T follicular helper cell (primary cell): Measurements from ENCODE around the gene MSANTD2.
A peak's percentile ranks its signal among the peaks of the same experiment; 100 is the strongest.

Experiments
- DNase-seq: peaks from one replicate; pipeline ENCODE4 v3.0.0-alpha.2; 2020; ENCODE audit warnings: low read depth
- total RNA-seq, 2 experiments: gene quantifications; one replicate each; lab custom pipeline; 2026; lab: John Stamatoyannopoulos, UW

Gene MSANTD2
- 13.8 to 18.8 reads per million in 2 experiments for total RNA-seq

DNA sequence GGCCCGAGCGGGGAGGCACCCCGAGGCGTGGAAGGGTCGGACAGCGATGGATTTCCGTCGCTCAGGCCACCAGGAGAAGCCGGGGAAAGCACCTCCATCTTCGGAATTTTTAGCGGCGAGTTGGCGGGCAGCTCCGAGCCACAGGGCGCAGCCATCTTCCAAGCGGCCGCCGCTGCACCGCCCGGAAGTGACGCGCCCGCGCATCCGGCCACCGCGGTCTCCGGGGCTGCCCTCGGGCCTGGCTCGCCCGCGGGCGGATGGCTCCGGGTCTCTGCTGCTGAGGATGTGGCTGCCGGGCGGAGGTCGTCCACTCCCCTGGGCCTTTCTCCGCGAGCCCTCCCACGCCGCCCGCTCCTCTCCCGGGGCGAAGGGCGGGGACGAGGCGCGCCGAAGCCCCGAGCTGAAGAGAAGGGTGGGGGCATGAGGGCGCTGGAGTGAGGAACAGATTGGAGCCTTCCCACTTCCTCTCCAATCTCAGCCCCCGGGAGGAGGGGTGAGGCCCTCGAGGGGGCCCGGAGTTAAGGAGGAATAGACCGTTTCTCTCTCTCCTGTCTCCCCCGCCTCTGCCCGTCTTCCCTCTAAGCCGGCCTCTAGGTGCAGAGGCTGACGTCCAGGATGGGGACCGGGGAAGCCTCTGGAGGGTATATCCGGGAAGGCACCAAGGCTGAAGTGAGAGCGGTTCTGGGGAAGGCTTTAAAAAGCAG lies at the start of gene MSANTD2:
TSS of gene MSANTD2 (minus strand) at position 181 of the 704 bp plus-strand sequence. CDS start at position 155, 26 bp downstream.
- peak; percentile 55 for DNase-seq

DNA sequence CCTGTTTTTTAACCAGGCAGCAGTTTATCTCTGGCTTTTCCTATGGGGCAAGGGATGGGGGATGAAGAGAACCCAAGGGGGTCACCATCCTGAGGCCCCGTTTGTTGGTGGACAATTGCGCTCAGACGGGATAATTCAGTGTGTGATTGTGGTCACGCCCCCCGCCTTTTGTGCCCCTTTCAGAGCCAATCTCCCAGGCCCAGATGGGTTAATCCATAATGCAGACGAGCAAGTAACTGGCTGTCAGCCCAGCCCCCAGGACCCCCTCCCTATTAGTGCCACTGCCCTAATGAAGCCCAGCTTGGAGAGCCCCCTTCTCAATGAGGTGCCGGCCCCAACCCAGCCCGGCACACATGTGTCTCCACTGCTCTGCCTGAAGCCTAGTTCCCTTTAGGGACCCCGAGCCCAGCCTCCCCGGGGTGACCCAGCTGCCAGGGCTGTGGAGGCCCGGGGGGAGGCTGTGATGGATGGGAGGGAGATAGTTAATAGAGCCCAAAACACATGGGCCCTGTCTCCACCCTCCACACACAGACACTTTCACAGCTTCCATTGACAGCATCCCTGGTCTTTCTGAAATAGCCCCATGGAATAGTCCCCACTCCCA lies 46.0 kb upstream of the MSANTD2 start:
- DNase-seq: no peak

DNA sequence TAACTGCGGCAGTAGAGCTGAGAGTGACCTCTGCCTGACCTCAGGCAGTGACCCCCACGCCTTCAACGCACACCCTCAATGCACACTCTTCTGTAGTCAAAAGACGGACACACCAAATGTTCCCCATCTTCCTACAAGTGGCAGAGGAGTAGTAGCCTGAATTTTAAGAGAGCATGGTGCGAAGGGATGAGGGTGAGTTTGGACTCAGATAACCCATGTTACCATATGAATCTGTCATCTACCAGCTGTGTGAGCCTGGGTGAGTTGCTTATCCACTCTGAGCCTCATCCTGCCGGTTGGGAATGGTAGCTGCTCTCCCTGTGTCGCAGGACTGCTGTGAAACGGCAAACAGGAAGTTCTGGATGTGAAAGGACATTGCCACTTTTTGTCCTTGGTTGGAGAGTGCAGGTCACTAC lies 44.5 kb upstream of the MSANTD2 start:
- DNase-seq: no peak

DNA sequence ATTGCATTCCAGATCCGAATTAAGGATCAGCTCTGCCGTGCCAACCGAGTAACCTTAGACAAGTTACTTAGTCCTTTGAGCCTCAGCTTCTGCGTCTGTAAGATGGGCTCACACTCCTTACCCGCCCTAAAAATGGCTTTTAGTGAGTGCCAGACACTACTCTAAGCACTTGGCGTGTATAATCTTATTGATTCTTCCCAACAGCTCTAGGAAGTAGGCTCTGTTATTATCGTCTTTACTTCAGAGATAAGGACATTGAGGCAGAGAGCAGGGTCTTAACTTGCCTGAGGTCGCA lies 43.4 kb upstream of the MSANTD2 start:
- DNase-seq: no peak

DNA sequence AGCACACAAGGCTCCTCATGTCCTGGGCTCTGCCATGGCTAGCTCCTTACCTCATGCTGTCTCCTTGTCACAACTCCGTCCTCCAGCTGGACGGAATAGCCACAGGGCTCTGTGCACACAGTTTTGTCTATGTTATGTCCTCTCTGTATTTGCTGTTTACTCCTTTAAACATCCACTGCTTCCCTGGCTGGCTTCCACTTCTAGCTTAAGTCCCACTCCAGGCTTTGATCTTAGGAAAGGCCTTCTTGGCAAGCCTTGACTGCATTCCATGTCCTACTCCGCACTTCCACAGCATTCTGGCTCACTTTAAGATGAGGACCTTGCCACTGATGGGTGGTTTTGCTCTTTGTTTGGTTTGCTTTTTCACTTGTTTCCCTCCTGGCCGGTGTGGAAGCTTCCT lies 42.1 kb upstream of the MSANTD2 start:
- DNase-seq: no peak

DNA sequence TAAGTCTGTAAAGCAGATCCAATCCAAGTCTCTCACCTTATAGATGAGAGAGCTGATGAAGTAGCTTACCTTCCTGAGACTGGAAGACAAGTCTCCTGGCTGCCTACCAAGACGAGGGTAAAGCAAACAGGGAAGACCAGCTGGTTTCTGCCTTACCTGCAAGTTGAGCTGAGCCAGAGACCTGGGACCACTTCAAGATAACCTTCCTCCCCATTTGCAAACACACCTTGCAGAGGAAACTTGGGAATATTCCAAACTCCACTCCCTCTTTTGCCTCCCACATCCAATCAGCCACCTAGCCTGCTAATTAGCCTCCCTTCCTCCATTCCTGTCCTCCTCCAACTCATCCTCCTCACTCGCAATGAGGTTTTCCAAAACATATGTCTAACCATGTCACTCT lies 41.6 kb upstream of the MSANTD2 start:
- DNase-seq: no peak

DNA sequence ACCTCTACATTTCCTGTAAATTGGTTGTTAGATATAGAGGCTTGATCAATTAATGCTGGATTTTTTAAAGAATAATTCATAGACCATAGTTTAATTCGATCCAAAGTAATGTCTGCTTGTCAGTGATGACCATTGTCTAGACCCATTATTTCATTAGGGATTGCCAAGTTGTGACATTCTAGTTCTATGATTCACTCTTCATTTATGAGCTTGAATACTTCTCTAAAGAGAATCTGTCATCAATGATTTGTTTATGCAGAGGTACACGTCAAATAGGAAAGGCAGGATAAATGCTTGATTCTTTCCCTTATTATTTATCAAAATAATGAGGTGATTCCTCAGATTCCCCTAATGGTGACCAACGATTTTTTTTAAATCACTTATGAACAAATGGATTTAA lies 41.0 kb upstream of the MSANTD2 start:
- DNase-seq: no peak

DNA sequence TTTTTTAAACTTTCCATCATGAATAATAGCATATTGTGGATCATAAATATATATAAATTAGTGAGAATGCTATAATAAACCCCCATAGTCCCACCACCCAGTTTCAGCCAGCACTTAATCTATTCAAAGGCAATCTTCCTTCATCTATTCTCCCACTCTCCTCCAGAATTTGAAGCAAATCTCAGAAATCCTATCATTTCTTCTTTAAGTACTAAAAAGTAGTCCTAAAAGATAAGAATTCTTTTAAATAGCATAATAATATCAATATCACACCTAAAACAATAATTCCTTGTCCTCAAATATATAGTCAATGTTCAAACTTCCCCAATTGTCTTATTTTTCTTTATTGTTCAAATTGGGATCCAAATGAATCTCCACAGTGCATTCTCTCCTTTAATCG lies 40.5 kb upstream of the MSANTD2 start:
- no peak for DNase-seq

DNA sequence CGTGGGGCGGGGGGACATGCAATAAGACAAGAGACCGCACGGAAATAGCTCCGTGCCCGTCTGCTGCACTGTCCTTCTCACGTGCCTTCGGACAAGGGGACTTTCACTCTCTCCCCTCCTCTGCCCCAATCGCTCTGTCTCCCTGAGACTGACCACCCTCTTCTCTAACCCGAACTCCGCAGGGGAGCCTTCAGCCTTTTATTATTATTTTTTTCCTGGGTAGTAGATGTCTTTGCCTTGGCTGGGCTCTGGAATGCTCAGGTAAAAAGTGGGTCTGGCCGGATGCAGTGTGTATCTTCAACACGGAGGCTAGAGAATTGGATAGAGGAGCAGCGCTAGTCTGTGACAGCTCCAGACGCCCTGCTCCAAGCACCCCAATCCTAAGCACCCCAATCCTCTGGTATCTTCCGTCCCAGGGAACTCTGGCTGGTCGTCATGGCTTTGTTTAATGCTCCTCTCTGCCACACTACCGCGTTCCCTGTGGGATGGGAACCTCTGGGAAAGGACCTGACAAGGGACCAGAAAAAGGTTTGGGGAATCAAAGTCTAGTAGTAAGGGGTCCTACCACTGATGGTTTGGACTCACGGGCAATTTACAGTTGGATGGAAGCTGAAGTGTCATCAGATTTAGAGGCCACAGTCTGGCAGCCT lies 39.9 kb upstream of the MSANTD2 start:
- DNase-seq: no peak

DNA sequence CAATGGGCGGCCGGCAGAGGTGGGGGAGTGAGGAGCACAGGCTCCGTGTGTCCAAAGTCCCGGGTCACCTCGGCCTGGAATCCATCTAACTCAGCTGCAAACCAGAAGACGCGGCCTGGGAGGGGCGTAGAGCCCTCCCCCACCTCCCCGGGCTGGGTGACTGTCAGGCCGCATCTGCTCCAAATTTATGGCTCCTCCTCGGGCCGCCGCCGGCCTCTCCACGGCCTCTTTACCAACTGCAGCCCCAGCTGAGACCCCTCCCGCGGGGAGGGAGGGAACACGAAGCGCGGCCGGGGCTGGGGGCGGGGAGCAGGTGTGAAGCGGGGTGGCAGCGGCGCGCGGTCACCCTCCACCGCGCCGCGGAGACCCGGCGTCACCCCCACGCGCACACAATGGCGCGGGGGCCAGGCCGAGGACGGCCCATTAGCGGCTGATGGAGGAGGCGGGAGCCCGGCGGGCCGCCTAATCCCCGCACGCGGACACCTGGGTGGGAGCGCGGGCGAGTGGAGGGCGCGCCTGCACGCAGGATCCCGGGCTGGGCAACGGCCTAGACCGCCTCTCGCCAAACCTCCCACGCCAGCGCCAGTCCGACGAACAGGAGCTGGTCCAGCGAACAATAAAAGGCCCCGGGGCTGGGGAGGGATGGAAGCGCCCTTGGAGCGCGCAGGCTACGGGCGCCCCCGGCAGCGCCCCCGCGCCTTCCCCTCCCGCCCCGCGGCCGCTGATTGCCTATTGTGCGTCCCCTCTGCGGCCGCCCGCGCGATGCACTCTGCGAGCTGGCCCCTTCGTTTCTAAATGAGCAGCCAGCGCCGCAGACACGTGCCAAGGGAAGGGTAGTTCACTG lies 39.1 kb upstream of the MSANTD2 start:
- DNase-seq: no peak

DNA sequence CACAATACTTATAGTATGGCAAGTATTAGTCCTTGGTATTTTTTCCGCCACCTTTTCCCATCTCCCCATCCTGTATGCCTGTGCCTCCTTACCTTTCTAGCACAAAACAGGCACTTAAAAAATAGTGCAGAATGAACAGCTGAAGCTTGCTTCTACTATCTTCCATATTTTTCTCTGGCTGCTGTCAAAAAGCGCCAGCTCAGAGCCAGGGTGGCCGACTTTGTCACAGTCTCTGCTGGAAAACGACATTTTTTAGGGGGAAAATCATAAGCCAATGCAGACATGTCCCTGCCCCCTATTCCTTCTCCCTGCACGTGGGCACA lies 38.6 kb upstream of the MSANTD2 start:
- DNase-seq: no peak

DNA sequence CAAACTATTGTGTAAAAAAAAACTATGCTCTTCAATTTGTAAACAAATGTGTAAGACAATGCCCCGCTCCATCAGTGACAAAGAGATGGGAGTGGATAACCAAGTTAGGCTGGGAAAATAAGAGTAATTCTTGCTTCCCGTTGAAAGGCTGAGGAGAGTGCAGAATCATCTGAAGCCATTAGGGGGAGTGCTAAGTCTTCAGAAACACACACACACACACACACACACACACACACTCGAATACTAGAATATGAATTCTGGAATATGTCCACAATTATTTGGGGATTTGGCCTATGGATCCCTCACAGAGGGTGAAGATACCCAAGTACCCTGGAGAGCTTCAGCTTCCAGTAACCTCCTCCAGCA lies 37.3 kb upstream of the MSANTD2 start:
- no peak for DNase-seq

DNA sequence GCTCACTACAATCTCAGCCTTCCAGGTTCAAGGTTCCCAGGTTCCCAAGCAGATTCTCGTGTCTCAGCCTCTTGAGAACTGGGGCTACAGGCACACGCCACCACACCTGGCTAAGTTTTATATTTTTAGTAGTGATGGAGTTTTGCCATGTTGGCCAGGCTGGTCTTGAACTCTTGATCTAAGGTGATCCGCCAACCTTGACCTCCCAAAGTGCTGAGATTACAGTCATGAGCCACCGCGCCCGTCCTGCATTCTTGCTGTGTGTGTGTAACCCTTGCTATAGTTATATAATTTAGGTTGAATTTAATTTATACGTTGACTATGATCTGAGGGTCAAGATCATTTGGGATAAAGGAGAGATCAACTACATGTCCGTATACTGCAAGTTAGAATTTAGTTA lies 35.7 kb upstream of the MSANTD2 start:
- DNase-seq: no peak

DNA sequence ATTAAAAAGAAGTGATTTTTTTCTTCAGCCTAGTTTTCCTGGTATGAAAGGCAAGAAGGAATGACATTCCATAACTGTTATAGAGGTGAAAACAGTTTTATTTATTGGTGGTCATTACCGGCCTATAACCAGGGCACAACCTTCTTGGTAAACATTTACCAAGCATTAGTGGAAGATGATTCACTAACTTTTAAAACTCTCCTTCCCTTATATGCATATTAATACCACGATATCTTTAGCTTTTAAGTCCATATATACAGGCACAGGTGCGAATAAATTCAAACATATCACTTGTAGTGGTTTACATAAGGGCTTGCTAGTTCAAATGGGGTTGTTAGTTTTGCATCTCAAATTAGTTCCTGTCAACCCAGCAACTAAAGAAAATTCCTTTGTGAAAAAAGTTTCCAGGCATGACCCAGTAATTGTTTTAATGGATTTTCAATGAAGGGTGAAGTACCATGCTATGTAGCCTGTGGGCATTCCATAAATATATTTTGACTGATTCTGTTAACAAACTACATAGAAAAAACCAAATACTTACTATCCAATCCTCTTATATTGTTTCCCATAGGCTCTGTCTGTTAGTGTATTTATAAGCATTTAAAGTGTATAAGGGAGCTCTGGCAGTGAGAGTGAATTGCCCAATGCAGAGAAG lies 34.4 kb upstream of the MSANTD2 start:
- no peak for DNase-seq

DNA sequence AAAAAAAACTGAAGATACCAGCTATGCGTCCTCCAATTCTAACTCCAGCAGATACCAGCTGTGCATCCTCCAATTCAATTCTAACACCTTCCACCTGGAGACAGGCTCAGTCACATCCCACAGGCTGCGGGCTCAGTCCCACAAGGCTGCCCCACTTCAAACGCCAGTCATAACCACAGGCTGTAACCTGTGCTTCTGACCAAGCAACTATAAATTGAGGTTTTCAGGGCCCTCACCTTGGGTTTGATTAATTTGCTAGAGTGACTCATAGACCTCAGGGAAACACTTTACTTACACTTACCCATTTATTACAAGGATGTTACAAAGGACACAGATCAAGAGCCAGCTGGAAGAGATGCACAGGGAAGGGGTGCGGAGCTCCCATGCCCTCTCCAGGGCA lies 32.4 kb upstream of the MSANTD2 start:
- DNase-seq: no peak

DNA sequence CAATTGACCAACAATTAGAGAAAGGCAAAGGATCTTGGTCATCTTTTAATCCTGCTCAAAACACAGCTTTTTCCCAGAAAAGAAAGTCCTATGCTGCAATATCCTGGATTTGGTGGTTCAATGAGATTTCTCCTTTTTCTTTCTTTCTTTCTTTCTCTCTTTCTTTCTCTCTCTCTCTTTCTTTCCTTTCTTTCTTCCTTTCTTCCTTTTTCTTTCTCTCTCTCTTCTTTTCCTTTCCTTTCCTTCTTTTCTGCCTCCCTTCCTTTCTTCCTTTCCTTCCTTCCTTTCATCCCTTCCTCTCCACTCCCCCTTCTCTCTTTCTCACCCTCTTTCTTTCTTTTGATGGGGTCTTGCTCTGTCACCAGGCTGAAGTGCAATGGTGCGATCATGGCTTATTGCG lies 31.7 kb upstream of the MSANTD2 start:
- no peak for DNase-seq

DNA sequence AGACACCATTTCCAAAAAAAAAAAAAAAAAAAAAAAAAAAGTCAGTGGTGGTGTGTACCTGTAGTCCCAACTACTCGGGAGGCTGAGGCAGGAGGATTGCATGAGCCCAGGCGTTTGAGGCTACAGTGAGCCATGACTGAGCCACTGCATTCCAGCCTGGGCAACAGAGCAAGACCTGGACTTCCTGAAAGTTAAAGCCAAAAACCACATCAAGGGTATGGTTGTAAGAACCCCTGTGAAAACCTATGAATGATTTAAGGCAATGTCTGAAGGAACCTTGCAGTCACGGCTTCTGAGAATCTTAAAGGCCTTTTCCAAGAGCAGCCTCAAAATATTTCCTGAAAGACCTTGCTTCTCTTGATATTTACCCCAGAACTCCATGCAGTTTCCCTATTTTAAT lies 30.5 kb upstream of the MSANTD2 start:
- DNase-seq: no peak

DNA sequence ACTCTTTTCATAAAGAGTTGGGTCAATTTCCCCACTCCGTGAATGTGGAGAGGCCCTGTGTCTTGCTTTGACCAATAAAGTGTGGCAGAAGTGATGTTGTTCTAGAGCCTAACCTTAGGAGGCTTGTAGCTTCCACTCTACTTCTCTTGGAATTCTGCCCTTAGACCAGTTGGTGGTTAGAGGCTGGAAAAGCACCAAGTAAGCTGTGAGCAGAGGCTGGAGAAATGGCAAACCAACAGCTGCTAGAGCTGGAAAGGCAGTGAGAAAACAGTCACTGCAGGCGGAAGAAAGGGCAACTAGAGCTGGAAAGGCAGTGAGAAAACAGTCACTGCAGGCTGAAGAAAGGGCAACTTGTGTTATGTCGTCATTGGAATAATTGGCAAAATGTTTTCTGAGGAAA lies 29.8 kb upstream of the MSANTD2 start:
- no peak for DNase-seq

DNA sequence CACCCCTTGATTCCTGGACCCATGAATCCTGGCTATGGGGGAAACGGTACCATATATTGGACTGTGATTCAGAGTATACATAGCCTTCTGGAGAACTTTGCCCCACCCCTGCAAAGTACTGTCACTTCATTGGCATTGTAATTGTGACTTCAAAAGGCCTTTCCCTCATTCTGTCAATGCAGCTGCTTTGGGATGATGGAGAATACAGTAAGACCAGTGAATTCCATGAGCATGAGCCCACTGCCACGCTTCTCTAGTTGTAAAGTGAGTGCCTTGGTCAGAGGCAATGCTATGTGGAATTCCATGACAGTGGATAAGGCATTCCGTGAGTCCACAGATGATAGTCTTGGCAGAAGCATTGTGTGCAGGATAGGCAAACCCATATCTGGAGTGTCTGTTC lies 25.7 kb upstream of the MSANTD2 start:
- no peak for DNase-seq

DNA sequence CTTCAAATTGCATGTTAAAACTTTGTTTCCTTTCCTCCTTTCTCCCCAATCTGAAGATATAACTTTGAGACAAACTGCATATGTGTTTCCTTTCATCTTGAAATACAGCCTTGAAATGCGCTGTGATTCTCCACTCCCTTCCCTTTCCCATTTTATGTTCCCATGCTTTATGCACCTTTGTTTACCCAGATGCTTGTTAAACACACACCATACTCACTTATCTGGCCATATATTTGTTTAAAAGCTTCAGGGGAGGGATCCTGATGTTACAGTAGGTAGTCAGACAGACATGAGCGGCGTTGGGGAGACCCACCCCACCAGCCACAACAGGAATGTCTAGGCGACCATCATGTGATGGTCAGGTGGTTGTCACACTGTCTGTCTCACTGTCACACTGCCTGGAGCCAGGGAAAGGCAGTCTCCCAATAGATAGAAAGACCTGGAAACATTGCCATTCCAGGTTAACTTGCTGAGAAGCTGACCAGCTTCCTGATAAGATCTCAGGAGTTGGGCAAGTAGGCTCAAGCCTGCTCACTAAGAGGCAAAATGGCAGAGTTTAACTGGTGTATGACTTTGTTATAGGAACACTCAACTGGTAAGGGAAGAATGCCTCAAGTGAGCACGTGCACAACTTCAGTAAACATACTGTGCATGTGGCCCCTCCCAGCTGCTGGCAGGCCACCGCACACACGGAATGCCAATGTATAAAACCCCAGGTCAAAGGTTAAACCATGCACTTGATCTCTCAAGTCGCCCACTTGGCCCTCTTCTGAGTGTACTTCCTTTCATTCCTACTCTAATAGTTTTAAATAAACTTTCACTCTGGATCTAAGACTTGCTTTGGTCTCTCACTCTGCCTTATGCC lies 23.5 kb upstream of the MSANTD2 start:
- no peak for DNase-seq

DNA sequence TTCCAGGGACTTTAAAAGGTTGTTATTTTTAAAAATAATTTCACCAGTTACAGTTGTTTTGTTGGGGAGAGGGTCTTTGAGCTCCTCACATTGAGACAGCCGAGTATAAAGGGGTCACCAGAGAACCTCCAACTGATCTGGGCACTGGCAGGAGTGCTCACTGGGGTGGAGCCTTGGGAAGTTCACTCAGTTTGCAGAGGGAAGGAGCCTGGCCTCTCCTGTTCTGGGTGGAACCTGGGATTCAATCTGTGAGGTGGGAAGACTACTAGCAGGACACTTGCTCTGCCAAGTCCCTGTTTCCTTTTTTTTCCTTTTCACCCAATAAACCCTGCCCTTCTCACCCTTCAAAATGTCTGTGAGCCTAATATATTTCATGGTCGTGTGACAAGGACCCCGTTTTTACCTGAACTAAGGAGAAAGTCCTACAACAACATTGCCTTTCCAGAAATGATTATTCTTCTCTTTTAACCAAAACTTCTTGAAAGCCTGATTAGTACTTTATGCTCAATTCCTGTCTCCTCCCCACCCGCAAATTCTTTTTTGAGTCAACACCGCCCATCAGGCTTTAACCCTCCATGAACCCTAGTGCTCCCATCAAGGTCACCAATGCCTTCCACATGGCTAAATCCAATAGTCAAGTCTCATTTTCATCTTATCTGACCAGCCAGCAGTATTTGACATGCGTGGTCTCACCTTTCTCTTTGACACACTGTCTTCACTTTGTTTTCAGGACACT lies 22.0 kb upstream of the MSANTD2 start:
- no peak for DNase-seq
